GM23248 (cell line): ENCODE results near the gene SLC13A1.

Source experiments
- EZH2 ChIP-seq: fragments of 200-600 bp; sonication (generic); IDR thresholded peaks from 2 replicates; pipeline ENCODE4 v1.6.1; 2018; ENCODE audit warnings: antibody characterized with exemption, mild to moderate bottlenecking; ENCODE audit not compliant: insufficient read depth, poor library complexity, severe bottlenecking
- EZH2phosphoT487 ChIP-seq: fragments of 200-600 bp; sonication (generic); IDR thresholded peaks from 2 replicates; pipeline ENCODE4 v1.6.1; 2018; ENCODE audit warnings: antibody characterized with exemption, moderate library complexity, mild to moderate bottlenecking, low read depth; ENCODE audit not compliant: insufficient read depth

DNA sequence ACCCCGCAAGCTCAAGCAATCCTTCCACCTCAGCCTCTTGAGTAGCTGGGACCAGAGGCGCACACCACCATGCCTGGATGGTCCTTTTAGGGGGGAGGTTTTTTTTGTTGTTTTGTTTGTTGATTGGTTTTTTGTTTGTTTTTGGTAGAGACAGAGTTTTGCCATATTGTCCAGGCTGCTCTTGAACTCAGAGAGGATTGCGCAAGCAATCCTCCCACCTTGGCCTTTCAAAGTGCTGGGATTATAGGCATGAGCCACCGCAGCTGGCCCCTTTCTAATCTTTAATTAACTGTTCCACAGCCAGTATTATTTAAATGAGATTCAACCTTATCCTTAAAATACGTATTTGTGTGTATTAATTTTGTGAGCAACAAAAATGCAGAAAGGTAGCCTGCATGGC is 65.8 kb downstream of the SLC13A1 start:
- no peak for TF ChIP-seq EZH2
- no peak for TF ChIP-seq EZH2phosphoT487
